Common myeloid progenitor, CD34-positive (primary cell): ENCODE measurements around the gene CNGA4. TPM values are rescaled to one million over a fixed set of nuclear protein-coding genes. Genes with fewer than 3 reads are reported as not detected.

ENCODE experiments used
- CTCF ChIA-PET: fragments of 350-600 bp; sonication (Branson Sonifier 250); formaldehyde crosslinking; loops from one replicate; lab custom pipeline; 2021; ENCODE audit warnings: antibody characterized with exemption; lab: Charles Lee
- POLR2A ChIA-PET: fragments of 350-600 bp; sonication (Branson Sonifier 250); formaldehyde crosslinking; loops from one replicate; lab custom pipeline; 2021; ENCODE audit warnings: antibody characterized with exemption; lab: Charles Lee
- DNase-seq, 3 donors: peaks; one replicate each; pipeline versions ENCODE4 v3.0.0 to v3.0.0-alpha.2; 2013
- H3K27ac ChIP-seq, 2 experiments: 1 replicate in 1 of 2; 2 replicates in 1 of 2; pipeline ENCODE4 v1.7.0; 2013; ENCODE audit warnings: inconsistent platforms in 2 of 2, low read length in 2 of 2, mild to moderate bottlenecking in 2 of 2, low read depth in 1 of 2, moderate library complexity in 1 of 2; ENCODE audit not compliant: severe bottlenecking in 2 of 2, insufficient read depth in 1 of 2, poor library complexity in 1 of 2
- H3K27me3 ChIP-seq, 5 experiments: replicated peaks in 2 of 5; 1 replicate in 3 of 5; 2 replicates in 2 of 5; pipeline versions ENCODE4 v1.6.1 to v1.7.0; 2013; ENCODE audit warnings: low read length in 4 of 5, mild to moderate bottlenecking in 2 of 5, moderate library complexity in 2 of 5, inconsistent platforms in 1 of 5; ENCODE audit not compliant: insufficient read depth in 5 of 5, control insufficient read depth in 4 of 5
- H3K36me3 ChIP-seq, 4 experiments: 1 replicate in 2 of 4; 2 replicates in 2 of 4; pipeline versions ENCODE4 v1.6.1 to v1.7.0; 2013; ENCODE audit warnings: low read length in 3 of 4, control low read depth in 1 of 4, mild to moderate bottlenecking in 1 of 4; ENCODE audit not compliant: control insufficient read depth in 4 of 4, insufficient read depth in 4 of 4
- H3K4me1 ChIP-seq, 4 experiments: 1 replicate in 3 of 4; 2 replicates in 1 of 4; pipeline versions ENCODE4 v1.6.1 to v1.7.1; 2013; ENCODE audit warnings: low read length in 3 of 4, mild to moderate bottlenecking in 3 of 4, control low read depth in 1 of 4, inconsistent platforms in 1 of 4, moderate library complexity in 1 of 4; ENCODE audit not compliant: control insufficient read depth in 4 of 4, insufficient read depth in 4 of 4; ENCODE audit errors: control extremely low read depth in 1 of 4
- H3K4me3 ChIP-seq, 7 experiments: 1 replicate in 4 of 7; 2 replicates in 3 of 7; pipeline versions ENCODE4 v1.5.1 to v1.7.0; 2013; ENCODE audit warnings: mild to moderate bottlenecking in 7 of 7, low read length in 6 of 7, moderate library complexity in 6 of 7, inconsistent platforms in 2 of 7, low read depth in 2 of 7, control low read depth in 1 of 7; ENCODE audit not compliant: insufficient read depth in 4 of 7, control insufficient read depth in 1 of 7; ENCODE audit errors: extremely low read depth in 1 of 7
- H3K9me3 ChIP-seq, 5 experiments: 1 replicate in 4 of 5; 2 replicates in 1 of 5; pipeline versions ENCODE4 v1.6.1 to v1.7.1; 2013; ENCODE audit warnings: low read length in 4 of 5, mild to moderate bottlenecking in 2 of 5, inconsistent platforms in 1 of 5, low read depth in 1 of 5, moderate library complexity in 1 of 5; ENCODE audit not compliant: control insufficient read depth in 4 of 5, insufficient read depth in 2 of 5; ENCODE audit errors: control extremely low read depth in 1 of 5
- WGBS: methylation state at CpG from one replicate; pipeline ENCODE4 v1.1.5; 2013; ENCODE audit not compliant: insufficient coverage; 5-methylcytosine and 5-hydroxymethylcytosine counted together
- polyA plus RNA-seq: library from polyadenylated mRNA; unstranded; fragments of 120-200 nt; gene quantifications from one replicate; pipeline ENCODE4 v1.2.1, GENCODE V29; 2013

The CNGA4 gene
- 0.29 TPM for polyA plus RNA-seq

- 100% methylated on average over 1 of the region's 1 CpG for WGBS
- POLR2A ChIA-PET: no interaction called here
- no peak within 1 kb of the TSS for H3K4me3 ChIP-seq
- peaks cover 0 to 15% (median 11%) of the 10 kb centered on the region in 4 experiments for H3K4me1 ChIP-seq
- CTCF ChIA-PET: no interaction called here
- DNase-seq: no peak
- H3K36me3 ChIP-seq: no peaks in the 10 kb centered on the region
- H3K27me3 ChIP-seq: no peaks in the 10 kb centered on the region
- no peak within 1 kb of the TSS for H3K27ac ChIP-seq
- H3K9me3 ChIP-seq: no peaks in the 10 kb centered on the region
Observed at GRCh38 chr11:6238902-6239301, at the start of gene CNGA4. Gene CNGA4 (plus strand): TSS chr11:6239089. CDS start chr11:6239207, 118 bp downstream.

- Histone ChIP-seq H3K27me3 (peaks cover 0 to 2% (median 0%) of the 10 kb centered on the region in 5 experiments), H3K9me3 (no peaks in the 10 kb centered on the region), H3K4me1 (peaks cover 0 to 7% (median 0%) of the 10 kb centered on the region in 4 experiments), H3K4me3 (no peak overlapping the region), H3K36me3 (no peaks in the 10 kb centered on the region), H3K27ac (no peak overlapping the region)
- ChIA-PET CTCF (interaction anchor here (1.0 kb wide), 1 partner anchor 9 kb away, joined by 3 read pairs; no protein-coding TSS in a partner anchor), POLR2A (no interaction called here)
- peak in 2 of 3 donors; percentile 4 to 7 for DNase-seq
Observed at GRCh38 chr11:6191742-6192141, 47.1 kb upstream of the CNGA4 start.

- POLR2A ChIA-PET: no interaction called here
- 80% methylated on average over 1 of the region's 1 CpG for WGBS
- Histone ChIP-seq H3K9me3 (no peaks in the 10 kb centered on the region), H3K27me3 (peaks cover 0 to 2% (median 0%) of the 10 kb centered on the region in 5 experiments), H3K27ac (no peak overlapping the region), H3K4me1 (peaks cover 0 to 7% (median 0%) of the 10 kb centered on the region in 4 experiments), H3K4me3 (no peak overlapping the region), H3K36me3 (no peaks in the 10 kb centered on the region)
- DNase-seq: no peak
- CTCF ChIA-PET: no interaction called here
Observed at GRCh38 chr11:6194065-6194581, 44.8 kb upstream of the CNGA4 start.

GRCh38 chr11:6196396-6196795 lies 42.5 kb upstream of the CNGA4 start:
- no peak overlapping the region for H3K4me3 ChIP-seq
- POLR2A ChIA-PET: no interaction called here
- H3K4me1 ChIP-seq: peaks cover 0 to 11% (median 3%) of the 10 kb centered on the region in 4 experiments
- H3K9me3 ChIP-seq: no peaks in the 10 kb centered on the region
- WGBS: 100% methylated on average over 2 of the region's 4 CpGs
- DNase-seq: peak in 2 of 3 donors; percentile 1 to 6
- no peaks in the 10 kb centered on the region for H3K36me3 ChIP-seq
- CTCF ChIA-PET: no interaction called here
- no peak overlapping the region for H3K27ac ChIP-seq
- H3K27me3 ChIP-seq: peaks cover 0 to 2% (median 0%) of the 10 kb centered on the region in 5 experiments

GRCh38 chr11:6197466-6198200 lies 41.3 kb upstream of the CNGA4 start:
- H3K36me3 ChIP-seq: no peaks in the 10 kb centered on the region
- H3K4me1 ChIP-seq: peaks cover 0 to 11% (median 4%) of the 10 kb centered on the region in 4 experiments
- H3K27me3 ChIP-seq: peaks cover 0 to 2% (median 0%) of the 10 kb centered on the region in 5 experiments
- H3K4me3 ChIP-seq: no peak overlapping the region
- 98% methylated on average over 4 of the region's 4 CpGs for WGBS
- no peaks in the 10 kb centered on the region for H3K9me3 ChIP-seq
- no peak overlapping the region for H3K27ac ChIP-seq
- CTCF ChIA-PET: interaction anchor here (1.1 kb wide), 1 partner anchor 31 kb away, joined by 3 read pairs; no protein-coding TSS in a partner anchor
- no peak for DNase-seq
- POLR2A ChIA-PET: no interaction called here

- Histone ChIP-seq H3K4me3 (no peak within 1 kb of the TSS), H3K27me3 (peaks cover 0 to 2% (median 0%) of the 10 kb centered on the region in 5 experiments), H3K27ac (no peak within 1 kb of the TSS), H3K36me3 (peaks cover 0 to 2% (median 0%) of the 10 kb centered on the region in 4 experiments), H3K4me1 (peaks cover 0 to 11% (median 6%) of the 10 kb centered on the region in 4 experiments), H3K9me3 (no peaks in the 10 kb centered on the region)
- WGBS: 97% methylated on average over 5 of the region's 5 CpGs
- POLR2A ChIA-PET: no interaction called here
- CTCF ChIA-PET: interaction anchor here (1.1 kb wide), 1 partner anchor 29 kb away, joined by 3 read pairs; no protein-coding TSS in a partner anchor
- DNase-seq: no peak
Observed at GRCh38 chr11:6199174-6199810, 39.6 kb upstream of the CNGA4 start, which contains the start of gene OR52W1. Gene OR52W1 (plus strand): TSS chr11:6199224. CDS start chr11:6199224, 0 bp downstream.
